Keratinocyte (primary cell): ENCODE measurements around the gene DNM1.

Experiments used
- CTCF ChIP-seq, 3 experiments: IDR thresholded peaks in 1 of 3; conservative IDR thresholded peaks in 1 of 3; optimal IDR thresholded peaks in 1 of 3; 2 replicates in 2 of 3; 3 replicates in 1 of 3; pipeline versions ENCODE3 to v1.5.1; 2011; ENCODE audit warnings: low read length in 3 of 3, mild to moderate bottlenecking in 3 of 3, moderate library complexity in 2 of 3, control low read depth in 1 of 3, inconsistent platforms in 1 of 3; ENCODE audit not compliant: insufficient read depth in 2 of 3; ENCODE audit errors: extremely low read depth in 1 of 3
- EZH2 ChIP-seq: IDR thresholded peaks from one replicate; pipeline ENCODE4 v1.6.1; 2012; ENCODE audit warnings: inconsistent platforms, mild to moderate bottlenecking, low read length, moderate library complexity

DNA sequence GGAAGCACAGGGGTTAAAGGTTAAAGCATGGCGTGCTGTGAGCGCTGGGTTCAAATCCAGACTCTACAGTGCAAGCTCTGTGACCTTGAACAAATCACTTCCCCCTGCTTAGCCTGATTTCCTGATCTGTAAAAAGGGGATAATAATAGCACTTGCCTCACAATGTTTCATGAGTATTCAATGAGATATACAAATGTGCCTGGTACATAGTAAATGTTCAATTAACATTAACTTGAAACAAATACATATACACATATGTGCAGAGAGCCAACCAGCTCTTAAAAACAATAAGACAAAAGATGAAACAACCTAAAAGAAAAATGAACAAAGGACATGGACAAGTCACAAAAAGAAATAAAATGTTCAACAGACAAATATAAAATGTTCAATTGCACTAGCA, 15.8 kb upstream of the DNM1 start:
- no peak for TF ChIP-seq CTCF (optimal IDR thresholded peaks at IDR 0.05 in 1 of 3, IDR thresholded peaks at IDR 0.05 in 1 of 3, conservative IDR thresholded peaks at IDR 0.05 in 1 of 3; ENCODE audit: extremely low read depth in 1 of 3, insufficient read depth in 2 of 3, low read length in 3 of 3)
- TF ChIP-seq EZH2: no peak
